ENCODE data around the gene PREX1. TPM values are rescaled to one million over a fixed set of nuclear protein-coding genes. Genes with fewer than 3 reads are reported as not detected.

Gene PREX1
- total and polyA plus RNA-seq, 9 donors, result 3.8 to 13.6 (median 6.7) TPM

DNA sequence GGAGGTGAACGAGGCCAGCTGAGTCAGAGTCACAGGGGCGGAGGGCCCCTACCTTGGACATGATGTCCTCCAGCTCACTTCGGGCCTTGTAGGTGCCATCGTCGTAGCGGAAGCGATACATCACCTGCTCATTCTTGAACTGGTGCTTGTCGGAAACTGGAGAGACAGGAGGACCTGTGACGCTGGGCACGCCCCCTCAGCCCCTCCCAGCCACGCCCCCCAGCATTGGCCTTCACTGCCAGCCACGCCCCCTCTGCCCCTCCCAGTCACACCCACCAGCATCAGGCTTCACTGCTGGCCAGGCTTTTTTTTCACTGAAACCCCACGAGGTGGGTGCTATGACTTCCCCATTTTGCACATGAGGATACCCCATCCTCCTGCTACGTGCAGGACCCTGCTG lies 148.2 kb downstream of the PREX1 start:
- H3K27ac ChIP-seq, result no peak overlapping the region
- H3K36me3 ChIP-seq, result no peaks in the 10 kb centered on the region

GRCh38 chr20:48679011-48679410 lies 148.8 kb downstream of the PREX1 start:
- no peak for DNase-seq
- Histone ChIP-seq H3K36me3 (no peaks in the 10 kb centered on the region), H3K4me1 (ENCODE audit: insufficient read depth) (peaks cover 9% of the 10 kb centered on the region), H3K4me3 (no peak overlapping the region), H3K27me3 (no peaks in the 10 kb centered on the region), H3K27ac (no peak overlapping the region), H3K9me3 (no peaks in the 10 kb centered on the region)
- intact Hi-C loops (cut with DNase I), result no loop called here
- TF ChIP-seq EP300 (IDR thresholded peaks at IDR 0.05) (no peak), CTCF (IDR thresholded peaks at IDR 0.05) (no peak), POLR2A (IDR thresholded peaks at IDR 0.05) (no peak)
- WGBS, 3 donors, result 93 to 97% (median 96%) methylated on average over 3 of the region's 3 CpGs

More for the DNA sequence above, 148.2 kb downstream of the PREX1 start:
- intact Hi-C loops (cut with DNase I), result no loop called here
- H3K4me3 ChIP-seq, result no peak overlapping the region
- DNase-seq, result no peak
- peaks cover 9% of the 10 kb centered on the region for H3K4me1 ChIP-seq (ENCODE audit: insufficient read depth)
- H3K27me3 ChIP-seq, result no peaks in the 10 kb centered on the region
- TF ChIP-seq CTCF (IDR thresholded peaks at IDR 0.05), result no peak
- no peak for TF ChIP-seq EP300 (IDR thresholded peaks at IDR 0.05)
- TF ChIP-seq POLR2A (IDR thresholded peaks at IDR 0.05), result no peak
- 91 to 93% (median 91%) methylated on average over 14 of the region's 14 CpGs for WGBS, 3 donors
- H3K9me3 ChIP-seq, result no peaks in the 10 kb centered on the region

DNA sequence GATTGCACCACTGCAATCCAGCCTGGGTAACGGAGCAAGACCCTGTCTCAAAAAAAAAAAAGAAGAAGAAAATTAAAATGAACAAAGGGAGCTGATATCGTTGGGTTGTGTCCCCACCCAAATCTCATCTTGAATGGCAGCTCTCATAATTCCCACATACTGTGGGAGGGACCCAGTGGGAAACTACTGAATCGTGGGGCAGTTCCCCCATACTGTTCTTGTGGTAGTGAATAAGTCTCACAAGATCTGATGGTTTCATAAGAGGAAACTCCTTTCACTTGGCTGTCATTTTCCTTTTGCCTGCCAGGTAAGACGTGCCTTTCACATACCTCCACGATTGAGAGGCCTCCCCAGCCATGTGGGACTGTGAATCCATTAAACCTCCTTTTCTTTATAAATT lies 149.4 kb downstream of the PREX1 start:
- intact Hi-C loops (cut with DNase I), result no loop called here
- no peak overlapping the region for H3K4me3 ChIP-seq
- H3K27ac ChIP-seq, result no peak overlapping the region
- DNase-seq, result no peak
- H3K27me3 ChIP-seq, result no peaks in the 10 kb centered on the region
- no peaks in the 10 kb centered on the region for H3K9me3 ChIP-seq
- no peaks in the 10 kb centered on the region for H3K36me3 ChIP-seq
- WGBS, 3 donors, result 87 to 93% (median 91%) methylated on average over 5 of the region's 5 CpGs
- TF ChIP-seq EP300 (IDR thresholded peaks at IDR 0.05) (no peak), POLR2A (IDR thresholded peaks at IDR 0.05) (no peak), CTCF (IDR thresholded peaks at IDR 0.05) (no peak)
- peaks cover 9% of the 10 kb centered on the region for H3K4me1 ChIP-seq (ENCODE audit: insufficient read depth)

DNA sequence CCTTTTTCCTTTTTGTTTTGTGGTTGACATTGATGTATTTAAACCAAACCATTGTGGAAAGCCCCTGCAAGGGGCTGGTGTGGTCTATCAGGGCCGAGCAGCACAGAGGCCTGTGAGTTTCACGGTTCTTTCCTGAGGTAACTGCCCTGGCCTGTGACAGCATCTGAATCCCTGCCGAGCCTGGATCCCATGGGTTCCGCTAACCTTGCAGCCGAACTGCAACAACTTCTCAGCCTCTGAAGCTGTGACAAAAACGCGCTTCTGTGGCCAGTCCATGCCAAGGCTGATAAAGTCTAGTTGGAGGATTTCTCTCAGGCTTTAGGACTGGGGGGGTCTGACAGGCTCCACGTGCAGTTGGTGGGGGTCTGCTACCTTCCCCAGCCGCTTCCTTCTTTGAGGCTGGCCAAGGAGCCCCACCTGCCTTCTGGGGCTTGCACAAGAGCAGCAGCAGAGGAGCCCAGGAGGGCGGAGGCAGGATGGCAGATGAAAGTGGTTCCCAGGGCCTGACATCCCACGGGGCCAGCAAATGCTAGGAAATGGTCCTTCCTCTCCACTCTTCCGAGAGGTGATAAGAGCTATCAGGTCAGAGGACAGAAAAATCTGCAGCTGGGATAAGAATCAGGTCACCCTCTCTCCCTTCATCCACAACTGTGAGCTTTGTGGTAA lies 150.9 kb downstream of the PREX1 start:
- WGBS, 3 donors, result 85 to 91% (median 91%) methylated on average over 12 of the region's 12 CpGs
- Histone ChIP-seq H3K36me3 (no peaks in the 10 kb centered on the region), H3K4me3 (no peak overlapping the region), H3K9me3 (no peaks in the 10 kb centered on the region), H3K27ac (no peak overlapping the region), H3K27me3 (no peaks in the 10 kb centered on the region), H3K4me1 (ENCODE audit: insufficient read depth) (no peaks in the 10 kb centered on the region)
- intact Hi-C loops (cut with DNase I), result no loop called here
- TF ChIP-seq CTCF (IDR thresholded peaks at IDR 0.05) (no peak), POLR2A (IDR thresholded peaks at IDR 0.05) (no peak), EP300 (IDR thresholded peaks at IDR 0.05) (no peak)
- no peak for DNase-seq

Data from ovary (tissue), 9 donors.